ENCODE results near the gene PI4K2A.
"Not testable (repeated sequence)": the region's sequence is repeated elsewhere in the genome, so short reads cannot be mapped to it uniquely, and the experiment has no call there.

DNA sequence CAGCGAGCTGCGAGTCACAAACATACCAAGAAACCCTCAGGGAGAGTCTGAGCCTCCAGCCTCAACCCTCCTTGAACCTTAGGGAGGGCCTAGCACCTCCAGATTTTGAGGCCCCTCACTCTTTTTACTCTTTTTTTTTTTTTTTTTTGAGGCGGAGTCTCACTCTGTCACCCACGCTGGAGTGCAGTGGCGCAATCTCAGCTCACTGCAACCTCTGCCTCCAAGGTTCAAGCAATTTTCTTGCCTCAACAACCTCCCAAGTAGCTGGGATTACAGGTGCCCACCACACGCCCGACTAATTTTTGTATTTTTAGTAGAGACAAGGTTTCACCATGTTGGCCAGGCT, 43.9 kb downstream of the PI4K2A start:
- TF ChIP-seq, protein P1, sequence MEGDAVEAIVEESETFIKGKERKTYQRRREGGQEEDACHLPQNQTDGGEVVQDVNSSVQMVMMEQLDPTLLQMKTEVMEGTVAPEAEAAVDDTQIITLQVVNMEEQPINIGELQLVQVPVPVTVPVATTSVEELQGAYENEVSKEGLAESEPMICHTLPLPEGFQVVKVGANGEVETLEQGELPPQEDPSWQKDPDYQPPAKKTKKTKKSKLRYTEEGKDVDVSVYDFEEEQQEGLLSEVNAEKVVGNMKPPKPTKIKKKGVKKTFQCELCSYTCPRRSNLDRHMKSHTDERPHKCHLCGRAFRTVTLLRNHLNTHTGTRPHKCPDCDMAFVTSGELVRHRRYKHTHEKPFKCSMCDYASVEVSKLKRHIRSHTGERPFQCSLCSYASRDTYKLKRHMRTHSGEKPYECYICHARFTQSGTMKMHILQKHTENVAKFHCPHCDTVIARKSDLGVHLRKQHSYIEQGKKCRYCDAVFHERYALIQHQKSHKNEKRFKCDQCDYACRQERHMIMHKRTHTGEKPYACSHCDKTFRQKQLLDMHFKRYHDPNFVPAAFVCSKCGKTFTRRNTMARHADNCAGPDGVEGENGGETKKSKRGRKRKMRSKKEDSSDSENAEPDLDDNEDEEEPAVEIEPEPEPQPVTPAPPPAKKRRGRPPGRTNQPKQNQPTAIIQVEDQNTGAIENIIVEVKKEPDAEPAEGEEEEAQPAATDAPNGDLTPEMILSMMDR (conservative IDR thresholded peaks at IDR 0.05 in 1 of 2, IDR thresholded peaks at IDR 0.05 in 1 of 2; ENCODE audit: low read depth in 1 of 2, low read length in 2 of 2): not testable (repeated sequence)
- not testable (repeated sequence) for TF ChIP-seq EZH2 (IDR thresholded peaks at IDR 0.05; ENCODE audit: low read length, missing control alignments)

Data from fibroblast of lung (primary cell).